A673 (cell line): ENCODE data around the gene HNRNPD. TPM values are rescaled to one million over a fixed set of nuclear protein-coding genes. Genes with fewer than 3 reads are reported as not detected.

Experiments
- BruUV-seq: library from RNA; stranded (reverse); fragments of 400-500 nt; replicated peaks from 2 replicates; lab custom pipeline; 2021; lab: Mats Ljungman, UMichigan
- CTCF ChIA-PET: fragments of 300-600 bp; sonication (Branson Sonifier 250); formaldehyde crosslinking; loops from one replicate; lab custom pipeline; 2022; ENCODE audit warnings: antibody characterized with exemption; lab: Charles Lee
- POLR2A ChIA-PET: fragments of 300-600 bp; sonication (Branson Sonifier 250); formaldehyde crosslinking; loops from one replicate; lab custom pipeline; 2022; ENCODE audit warnings: antibody characterized with exemption; ENCODE audit not compliant: low non-redundant PET; lab: Charles Lee
- DNase-seq: peaks from one replicate; pipeline ENCODE4 v3.0.0-alpha.2; 2015; ENCODE audit warnings: low spot score
- H3K27ac ChIP-seq: fragments of 200-600 bp; sonication (generic); 2 replicates; pipeline ENCODE4 v1.5.1; 2016; ENCODE audit warnings: mixed run types, low read depth, mild to moderate bottlenecking, mixed read lengths, antibody characterized with exemption, low read length; ENCODE audit not compliant: poor library complexity, severe bottlenecking
- H3K27me3 ChIP-seq: fragments of 200-600 bp; sonication (generic); replicated peaks from 2 replicates; pipeline ENCODE4 v1.6.1; 2017; ENCODE audit warnings: mixed run types, low read depth, mild to moderate bottlenecking, mixed read lengths, antibody characterized with exemption, low read length; ENCODE audit not compliant: insufficient read depth, poor library complexity
- H3K36me3 ChIP-seq: fragments of 200-600 bp; sonication (generic); 2 replicates; pipeline ENCODE4 v1.6.1; 2016; ENCODE audit warnings: mixed run types, mild to moderate bottlenecking, mixed read lengths, antibody characterized with exemption, low read length; ENCODE audit not compliant: insufficient read depth, poor library complexity, severe bottlenecking
- H3K4me1 ChIP-seq: fragments of 200-600 bp; sonication (generic); 2 replicates; pipeline ENCODE4 v1.6.1; 2017; ENCODE audit warnings: mixed run types, mild to moderate bottlenecking, mixed read lengths, antibody characterized with exemption, low read length; ENCODE audit not compliant: insufficient read depth, poor library complexity, severe bottlenecking
- H3K4me3 ChIP-seq: fragments of 200-600 bp; sonication (generic); 2 replicates; pipeline ENCODE4 v1.5.1; 2016; ENCODE audit warnings: low read depth, mixed run types, mild to moderate bottlenecking, mixed read lengths, low read length; ENCODE audit not compliant: poor library complexity, severe bottlenecking
- H3K9me3 ChIP-seq: fragments of 200-600 bp; sonication (generic); 2 replicates; pipeline ENCODE4 v1.6.1; 2016; ENCODE audit warnings: mixed run types, low read depth, mild to moderate bottlenecking, mixed read lengths, antibody characterized with exemption, low read length; ENCODE audit not compliant: poor library complexity, severe bottlenecking
- EZH2 ChIP-seq: fragments of 200-600 bp; sonication (generic); IDR thresholded peaks from 2 replicates; pipeline ENCODE4 v1.6.1; 2017; ENCODE audit warnings: borderline replicate concordance, low read depth, mild to moderate bottlenecking, mixed read lengths, antibody characterized with exemption, low read length; ENCODE audit not compliant: poor library complexity, severe bottlenecking
- intact Hi-C: fragments of 100-400 bp; cut with micrococcal nuclease; formaldehyde crosslinking; loops from one replicate; pipeline ENCODE4 v1.10.0; 2022; ENCODE audit not compliant: unreplicated experiment
- total RNA-seq: library from RNA; stranded (reverse); gene quantifications from 2 replicates; pipeline ENCODE4 v1.2.3, GENCODE V29; 2021
- TF ChIP-seq, protein P1 (sequence below): fragments of 300-800, 200-600 bp; sonication (generic); conservative IDR thresholded peaks from 2 replicates; pipeline ENCODE4 v1.5.1; 2017; ENCODE audit warnings: low read depth, mild to moderate bottlenecking, antibody characterized with exemption, low read length, moderate library complexity, mixed read lengths

The HNRNPD gene
- total RNA-seq, 1 experiment from 2014 or later: 316 TPM

DNA sequence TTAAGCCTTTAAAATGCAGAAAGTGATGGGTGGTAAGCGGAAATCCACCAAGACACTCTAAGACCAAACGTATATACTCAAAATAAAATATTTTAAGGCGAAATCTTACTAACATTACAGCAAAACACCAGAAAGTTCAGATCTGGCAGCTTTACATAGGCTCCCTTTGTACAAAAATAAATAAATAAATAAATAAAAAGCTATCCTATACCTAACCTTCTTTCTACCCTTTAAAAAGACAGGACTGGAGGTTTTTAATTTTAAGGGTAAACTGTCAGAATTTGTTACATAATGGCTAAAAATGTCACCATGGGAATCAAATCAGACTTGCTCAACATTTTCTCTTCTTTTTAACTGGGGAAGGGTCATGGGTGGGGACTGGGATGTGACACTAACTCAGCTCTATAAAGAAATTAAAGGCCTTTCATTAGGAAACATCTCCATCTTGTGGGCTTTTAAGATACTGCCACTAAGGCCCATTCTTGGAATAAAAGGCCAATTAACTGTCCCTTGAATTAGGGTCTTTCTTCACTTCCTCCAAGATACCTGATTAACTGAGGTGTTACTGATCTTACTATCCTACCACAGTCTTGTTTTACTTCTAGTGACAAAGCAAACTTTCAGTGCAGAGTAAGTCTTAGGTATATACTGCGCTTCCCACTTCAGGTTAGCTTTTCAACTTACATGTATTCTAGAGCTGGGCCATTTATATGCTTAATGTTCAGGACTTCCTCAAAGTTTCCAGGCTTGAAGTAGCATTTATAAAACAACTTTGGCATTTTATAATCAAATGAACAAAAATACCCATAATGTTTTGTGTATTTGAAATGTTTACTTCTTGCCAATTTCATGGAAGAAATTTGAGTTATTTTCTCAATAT lies 13.3 kb downstream of the HNRNPD start:
- H3K36me3 ChIP-seq: peaks cover 39% of the 10 kb centered on the region
- TF ChIP-seq EZH2: no peak
- TF ChIP-seq, protein P1, sequence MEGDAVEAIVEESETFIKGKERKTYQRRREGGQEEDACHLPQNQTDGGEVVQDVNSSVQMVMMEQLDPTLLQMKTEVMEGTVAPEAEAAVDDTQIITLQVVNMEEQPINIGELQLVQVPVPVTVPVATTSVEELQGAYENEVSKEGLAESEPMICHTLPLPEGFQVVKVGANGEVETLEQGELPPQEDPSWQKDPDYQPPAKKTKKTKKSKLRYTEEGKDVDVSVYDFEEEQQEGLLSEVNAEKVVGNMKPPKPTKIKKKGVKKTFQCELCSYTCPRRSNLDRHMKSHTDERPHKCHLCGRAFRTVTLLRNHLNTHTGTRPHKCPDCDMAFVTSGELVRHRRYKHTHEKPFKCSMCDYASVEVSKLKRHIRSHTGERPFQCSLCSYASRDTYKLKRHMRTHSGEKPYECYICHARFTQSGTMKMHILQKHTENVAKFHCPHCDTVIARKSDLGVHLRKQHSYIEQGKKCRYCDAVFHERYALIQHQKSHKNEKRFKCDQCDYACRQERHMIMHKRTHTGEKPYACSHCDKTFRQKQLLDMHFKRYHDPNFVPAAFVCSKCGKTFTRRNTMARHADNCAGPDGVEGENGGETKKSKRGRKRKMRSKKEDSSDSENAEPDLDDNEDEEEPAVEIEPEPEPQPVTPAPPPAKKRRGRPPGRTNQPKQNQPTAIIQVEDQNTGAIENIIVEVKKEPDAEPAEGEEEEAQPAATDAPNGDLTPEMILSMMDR: peak; percentile 53
- no peak overlapping the region for H3K4me3 ChIP-seq
- BruUV-seq: no TSS peak
- POLR2A ChIA-PET: no interaction called here
- CTCF ChIA-PET: interaction anchor here (0.5 to 1.9 kb wide), 2 partner anchors 75 to 92 kb away, joined by 5 to 6 read pairs; no protein-coding TSS in a partner anchor
- H3K4me1 ChIP-seq: peaks cover 18% of the 10 kb centered on the region
- H3K9me3 ChIP-seq: no peaks in the 10 kb centered on the region
- H3K27me3 ChIP-seq: no peaks in the 10 kb centered on the region
- intact Hi-C loops: no loop called here
- peak; percentile 48 for DNase-seq
- H3K27ac ChIP-seq: peak overlapping the region; percentile 2

DNA sequence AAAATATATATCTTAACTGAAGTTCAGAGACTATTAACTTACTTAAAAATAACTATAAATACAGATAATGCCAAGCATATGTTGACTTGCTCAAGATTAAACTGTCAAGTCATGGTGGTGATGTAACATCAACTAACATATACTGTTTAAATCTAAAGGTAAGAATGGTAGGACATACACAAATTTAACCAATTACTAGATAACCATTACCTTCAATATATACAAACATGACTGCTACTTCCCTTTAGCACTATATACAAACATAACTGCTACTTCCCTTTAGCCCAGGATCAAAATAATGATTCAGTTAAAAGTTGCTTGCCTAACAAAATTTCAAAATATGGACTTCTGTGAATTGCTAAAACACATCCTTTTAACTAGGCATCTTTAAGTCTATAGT lies 14.9 kb downstream of the HNRNPD start:
- Histone ChIP-seq H3K9me3 (no peaks in the 10 kb centered on the region), H3K36me3 (peaks cover 52% of the 10 kb centered on the region), H3K27me3 (no peaks in the 10 kb centered on the region), H3K4me3 (no peak overlapping the region), H3K27ac (no peak overlapping the region), H3K4me1 (peaks cover 18% of the 10 kb centered on the region)
- intact Hi-C loops: no loop called here
- POLR2A ChIA-PET: no interaction called here
- no peak for DNase-seq
- BruUV-seq: no TSS peak
- CTCF ChIA-PET: no interaction called here
- TF ChIP-seq, protein P1: no peak
- no peak for TF ChIP-seq EZH2

DNA sequence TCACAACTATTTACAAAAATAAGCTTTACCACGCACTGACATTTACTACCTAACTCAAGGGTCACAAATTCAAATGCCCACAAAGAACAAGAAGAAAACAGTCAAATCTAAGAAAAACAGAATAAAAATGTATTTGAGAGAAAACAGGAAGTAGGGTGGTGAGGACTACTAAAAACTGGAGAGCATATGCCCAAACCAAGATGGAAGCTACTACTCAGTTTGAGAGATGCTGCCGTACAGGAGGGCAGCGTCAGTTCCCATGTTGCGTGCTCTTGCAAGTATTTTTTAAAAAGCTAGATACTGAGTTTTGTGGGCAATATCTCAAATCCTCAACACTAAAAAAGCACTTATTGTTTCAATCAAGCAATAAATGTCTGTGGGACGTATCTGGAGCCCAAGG lies 16.2 kb downstream of the HNRNPD start:
- POLR2A ChIA-PET: no interaction called here

More for the DNA sequence above, 16.2 kb downstream of the HNRNPD start:
- no peak for TF ChIP-seq EZH2
- TF ChIP-seq, protein P1: no peak
- DNase-seq: no peak
- Histone ChIP-seq H3K9me3 (no peaks in the 10 kb centered on the region), H3K36me3 (peaks cover 65% of the 10 kb centered on the region), H3K4me1 (peaks cover 18% of the 10 kb centered on the region), H3K4me3 (no peak overlapping the region), H3K27ac (no peak overlapping the region), H3K27me3 (no peaks in the 10 kb centered on the region)
- intact Hi-C loops: no loop called here
- CTCF ChIA-PET: no interaction called here
- BruUV-seq: no TSS peak
